ENCODE results near the gene ATRIP.

GRCh38 chr3:48505146-48505545, 58.6 kb downstream of the ATRIP start:
- TF ChIP-seq CTCF (IDR thresholded peaks at IDR 0.05; ENCODE audit: low read depth, low read length, poor library complexity, severe bottlenecking) = no peak
- TF ChIP-seq EZH2phosphoT487 (IDR thresholded peaks at IDR 0.05; ENCODE audit: borderline replicate concordance, low read length) = no peak
